Fibroblast of gingiva (primary cell): Measurements from ENCODE around the gene RBBP4.
"Not testable (repeated sequence)": the region's sequence is repeated elsewhere in the genome, so short reads cannot be mapped to it uniquely, and the experiment has no call there.

ENCODE experiments used
- DNase-seq: peaks from one replicate; pipeline ENCODE4 v3.0.0-alpha.2; 2011; ENCODE audit warnings: low read depth

RBBP4 gene

DNA sequence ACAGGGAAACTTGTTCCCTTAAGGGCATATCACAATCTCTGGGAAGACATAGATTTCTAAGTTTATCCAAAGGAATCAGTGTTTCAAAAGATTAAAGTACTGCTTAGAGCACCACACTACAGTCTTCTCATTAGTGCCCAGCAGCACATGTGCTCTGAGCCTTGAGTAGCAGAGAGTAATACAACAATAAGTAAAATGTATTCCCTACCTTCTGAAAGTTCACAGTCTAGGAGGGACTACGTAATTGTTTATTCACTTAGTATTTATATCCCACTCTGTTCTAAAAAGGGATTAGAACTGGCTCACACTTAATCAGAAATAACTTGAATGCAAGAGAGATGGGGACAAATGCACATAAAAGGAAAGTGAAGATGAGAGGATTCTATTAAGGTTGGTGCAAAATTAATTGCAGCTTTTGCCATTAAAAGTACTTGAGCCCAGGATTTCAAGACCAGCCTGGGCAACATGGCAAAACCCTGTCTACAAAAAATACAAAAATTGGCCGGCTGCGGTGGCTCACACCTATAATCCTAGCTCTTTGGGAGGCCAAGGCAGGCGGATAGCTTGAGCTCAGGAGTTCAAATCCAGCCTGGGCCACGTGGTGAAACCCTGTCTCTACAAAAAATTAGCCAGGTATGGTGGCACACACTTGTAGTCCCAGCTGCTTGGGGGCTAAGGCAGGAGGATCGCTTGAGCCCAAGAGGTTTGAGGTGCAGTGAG lies 42.6 kb downstream of the RBBP4 start:
- DNase-seq = no peak

DNA sequence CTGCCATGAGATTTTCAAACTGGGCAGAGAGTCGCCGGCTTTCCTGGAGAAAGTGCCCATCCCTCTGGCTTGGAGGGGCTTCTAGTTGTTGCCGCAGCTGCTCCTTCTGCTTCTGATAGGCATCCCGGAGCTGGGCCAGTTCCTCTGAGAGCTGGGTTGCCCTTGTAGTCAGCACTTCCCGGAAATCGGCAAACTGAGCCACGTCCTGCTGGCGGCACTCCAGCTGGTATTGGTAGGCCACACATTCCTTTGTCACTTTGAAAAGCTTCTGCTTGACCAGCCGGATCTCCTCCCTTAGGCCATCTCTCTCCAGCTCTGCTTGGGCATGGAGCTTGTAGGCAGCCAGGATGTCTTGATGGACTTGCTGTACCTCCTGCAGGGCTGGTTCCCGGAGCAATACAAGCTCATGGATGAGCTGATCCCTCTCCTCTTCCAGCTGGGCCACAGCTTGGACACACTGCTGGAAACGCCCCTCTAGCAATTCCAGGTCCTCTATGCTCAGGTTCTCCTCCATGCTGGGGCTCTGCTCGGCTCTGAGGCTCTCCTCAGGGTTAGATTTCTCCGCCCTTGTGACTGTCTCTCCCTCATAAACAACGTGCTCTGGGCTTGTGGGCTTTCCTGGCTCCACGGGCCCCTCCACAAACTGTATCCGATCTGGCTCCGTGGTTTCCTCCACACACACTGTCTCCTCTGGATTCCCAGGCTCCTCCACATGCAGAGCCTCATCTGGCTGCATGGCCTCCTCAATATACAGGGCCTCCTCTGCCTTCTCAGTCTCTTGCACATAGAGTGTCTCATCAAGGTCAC lies 44.3 kb downstream of the RBBP4 start:
- DNase-seq = peak; percentile 86

DNA sequence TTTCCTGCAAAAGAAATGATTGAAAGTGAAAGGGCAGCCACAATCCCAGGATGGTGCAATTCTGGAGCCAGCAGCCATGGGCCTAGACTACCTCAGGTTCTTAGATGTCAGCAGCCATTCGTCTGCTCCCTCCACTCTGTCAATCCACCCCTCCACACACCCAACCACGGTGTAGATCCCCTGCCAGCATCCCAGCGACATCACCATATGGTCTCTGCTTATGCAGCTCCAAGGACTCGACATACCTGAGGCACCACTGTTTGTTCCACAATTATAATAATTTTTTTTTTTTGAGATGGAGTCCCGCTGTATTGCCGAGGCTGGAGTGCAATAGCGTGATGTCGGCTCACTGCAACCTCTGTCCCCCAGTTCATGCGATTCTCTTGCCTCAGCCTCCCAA lies 45.0 kb downstream of the RBBP4 start:
- no peak for DNase-seq

DNA sequence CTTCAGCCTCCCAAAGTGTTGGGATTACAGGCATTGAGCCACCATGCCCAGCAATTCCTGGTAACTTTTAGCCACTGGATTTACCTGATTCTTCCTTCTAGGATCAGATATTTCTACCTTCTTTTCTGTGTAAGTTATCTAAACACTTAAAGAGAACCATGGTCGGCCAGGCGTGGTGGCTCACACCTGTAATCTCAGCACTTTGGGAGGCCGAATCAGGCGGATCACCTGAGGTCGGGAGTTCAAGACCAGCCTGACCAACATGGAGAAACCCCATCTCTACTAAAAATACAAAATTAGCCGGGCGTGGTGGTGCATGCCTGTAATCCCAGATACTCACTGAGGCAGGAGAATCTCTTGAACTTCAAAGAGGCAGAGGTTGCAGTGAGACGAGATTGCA lies 46.0 kb downstream of the RBBP4 start:
- not testable (repeated sequence) for DNase-seq

DNA sequence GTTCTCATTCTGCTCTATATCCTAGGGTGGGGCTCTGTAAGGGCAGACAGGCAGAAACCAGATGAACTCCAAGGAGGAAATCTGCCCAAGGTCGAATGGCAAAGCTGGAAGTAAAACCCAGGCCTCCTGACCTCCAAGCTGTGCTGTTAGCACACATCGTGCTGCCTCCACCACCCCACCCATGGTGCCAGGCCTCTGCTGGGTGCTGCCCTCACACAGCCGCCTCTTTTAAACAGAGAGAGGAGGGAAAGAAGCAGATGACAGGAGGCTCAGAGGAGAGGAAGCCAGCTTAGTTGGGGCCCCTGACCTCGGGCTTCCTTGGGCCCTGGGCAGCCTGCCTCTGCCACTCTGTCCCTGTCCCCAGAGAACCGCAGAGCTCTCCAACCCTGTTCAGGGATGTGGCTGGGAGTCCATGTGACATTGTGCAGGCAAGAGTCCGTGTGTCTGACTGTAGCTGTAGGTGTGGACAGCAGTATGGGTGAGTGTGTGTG lies 50.5 kb downstream of the RBBP4 start:
- DNase-seq = peak; percentile 29

DNA sequence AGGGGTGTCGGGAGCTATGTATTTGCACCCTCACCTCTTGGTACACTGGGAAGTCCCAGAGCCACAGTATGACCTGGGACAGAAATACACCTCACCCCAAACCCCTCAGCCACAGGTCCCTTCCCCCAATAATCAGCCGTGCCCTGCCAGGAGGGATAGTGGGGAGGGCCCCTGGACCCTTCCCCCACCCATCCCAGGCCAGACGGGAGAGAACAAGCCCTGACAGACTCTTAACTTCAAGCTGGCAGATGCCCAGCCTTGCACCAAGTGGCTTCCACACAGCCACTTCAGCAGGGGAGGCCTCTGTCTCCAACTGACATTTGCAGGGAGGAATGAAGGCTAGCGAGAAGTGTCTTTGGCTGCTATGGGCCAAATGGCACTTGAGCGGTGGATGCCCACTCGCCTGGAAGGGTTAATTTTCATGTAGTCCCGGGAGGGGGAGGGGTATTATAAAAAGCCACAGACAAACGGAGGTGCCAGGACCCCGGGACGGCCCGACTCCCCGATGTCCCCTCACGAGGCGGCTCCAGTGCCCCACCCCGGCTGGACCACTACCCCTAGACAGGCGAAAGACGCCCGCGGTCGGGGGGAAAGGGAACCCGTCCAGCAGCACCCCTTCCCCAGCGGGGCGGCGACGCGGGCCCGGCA lies 51.1 kb downstream of the RBBP4 start:
- peak; percentile 25 for DNase-seq

DNA sequence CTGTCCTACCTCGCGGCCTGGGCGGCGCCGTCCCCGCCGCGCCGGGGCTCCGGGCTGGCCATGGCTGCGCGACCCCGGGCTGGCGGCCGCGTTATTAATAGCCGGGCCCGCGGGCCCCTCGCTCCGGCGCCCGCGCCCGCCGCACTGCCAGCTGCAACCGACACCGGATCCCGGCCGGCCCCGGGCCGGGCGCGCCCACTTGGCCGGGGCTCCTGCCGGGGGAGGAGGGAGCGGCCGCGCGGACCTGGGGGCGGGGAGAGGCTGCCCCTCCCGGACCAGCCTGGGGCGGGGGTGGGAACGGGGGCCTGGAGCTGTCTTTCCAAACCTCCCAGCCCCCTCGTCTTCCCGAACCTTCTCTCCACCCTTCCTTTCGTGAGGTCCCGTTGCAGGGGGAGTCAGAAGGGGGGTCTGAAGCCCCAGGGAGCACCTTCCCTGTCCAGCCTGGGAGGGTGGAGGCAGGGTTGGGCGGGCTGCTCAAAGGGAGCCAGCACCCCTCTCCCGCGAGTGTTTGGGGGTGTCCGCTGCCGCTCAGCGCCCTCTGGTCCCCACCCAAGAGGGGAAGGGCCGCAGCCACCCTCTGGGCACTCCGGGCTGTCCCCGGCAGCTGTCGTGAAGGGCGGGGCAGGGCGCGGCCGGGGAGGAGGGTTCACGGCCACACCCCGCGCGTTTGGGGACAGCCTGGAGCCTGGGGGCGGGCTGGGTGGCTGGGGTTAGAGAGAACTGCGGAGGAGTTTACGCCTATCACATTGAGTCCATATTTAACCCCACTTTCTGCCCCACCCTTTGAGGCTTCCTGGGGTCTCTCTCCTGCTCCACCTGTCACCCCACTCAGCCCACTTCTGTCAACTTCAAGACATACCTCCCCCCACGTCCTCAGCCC lies 51.8 kb downstream of the RBBP4 start, which contains the start of gene SYNC:
TSS of gene SYNC (minus strand) at position 172 of the 880 bp plus-strand sequence. CDS start at position 62, 110 bp downstream.
- peak; percentile 84 for DNase-seq

DNA sequence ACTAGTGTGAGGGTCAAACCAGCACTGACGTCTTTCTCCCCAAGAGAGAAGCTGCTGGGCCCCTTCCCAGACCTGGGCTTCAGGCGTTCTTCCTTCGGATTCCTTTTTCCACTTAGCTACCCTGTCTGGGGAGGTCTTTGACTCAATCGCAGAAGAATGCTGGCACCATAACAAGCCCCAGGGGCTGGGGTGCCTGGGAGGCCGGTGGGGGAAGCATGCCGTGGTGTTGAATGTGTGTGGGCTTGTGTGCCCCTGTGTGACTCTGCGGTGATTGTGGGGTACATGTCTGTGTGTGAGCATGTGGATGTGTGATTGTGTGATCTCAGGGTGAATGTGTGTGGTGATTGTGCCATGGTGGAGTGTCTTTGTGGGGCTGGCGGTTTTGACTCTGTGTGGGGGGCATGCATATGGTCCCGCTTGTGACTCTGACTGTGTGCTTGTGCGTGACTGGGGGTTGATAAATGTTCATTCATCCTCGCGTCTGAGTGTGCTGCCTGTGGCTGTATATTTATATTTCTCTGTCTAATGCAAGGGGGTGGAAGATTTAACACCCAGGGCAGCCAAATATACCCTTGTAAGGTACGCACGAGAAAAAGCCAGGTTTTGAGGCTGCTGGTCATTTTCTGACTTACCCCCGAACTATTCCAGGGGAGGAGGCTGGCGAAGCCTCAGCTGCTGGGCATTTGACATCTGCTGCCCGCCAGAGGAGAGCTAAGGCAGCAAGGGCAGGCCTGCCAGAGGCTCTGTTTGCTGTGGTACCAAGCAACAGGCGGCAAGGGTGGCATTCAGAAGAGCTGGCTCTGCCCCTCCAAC lies 52.7 kb downstream of the RBBP4 start:
- DNase-seq = peak; percentile 95

DNA sequence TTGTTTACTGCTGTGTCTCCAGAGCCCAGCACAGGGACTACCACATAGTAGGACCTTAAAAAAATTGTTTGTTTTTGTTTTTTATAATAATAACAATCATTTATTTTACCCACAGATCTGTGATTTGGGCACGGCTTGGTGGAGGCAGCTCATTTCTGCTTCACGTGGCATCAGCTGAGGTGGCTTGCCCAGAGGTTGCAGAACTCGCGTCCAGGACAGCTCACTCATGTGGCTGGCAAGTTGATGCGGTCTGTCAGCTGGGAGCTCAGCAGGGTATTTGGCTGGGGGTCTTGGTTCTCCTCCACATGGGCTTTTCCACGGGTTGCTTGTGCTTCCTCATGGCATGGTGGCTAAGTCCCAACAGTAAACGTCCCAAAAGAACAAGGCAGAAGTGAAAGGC lies 54.5 kb downstream of the RBBP4 start:
- no peak for DNase-seq

DNA sequence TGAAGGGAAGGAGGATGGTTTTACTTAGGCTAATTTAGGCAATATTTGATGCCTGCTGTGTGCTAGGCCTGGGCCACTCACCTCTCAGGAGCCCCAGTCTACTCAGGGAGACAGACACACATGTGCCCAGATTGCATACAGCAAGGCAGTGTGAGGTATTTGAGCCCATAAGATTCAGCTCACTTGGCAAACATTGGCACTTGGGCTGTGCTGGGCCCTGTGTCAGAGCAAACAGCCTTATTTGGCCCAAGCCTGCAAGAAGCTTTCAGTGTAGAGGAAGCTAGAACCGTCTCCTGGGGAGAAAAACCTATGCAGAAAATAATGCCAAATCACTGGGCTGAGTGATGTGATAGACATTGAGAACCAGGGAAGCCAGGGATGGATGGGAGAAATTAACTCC lies 55.5 kb downstream of the RBBP4 start:
- peak; percentile 40 for DNase-seq

DNA sequence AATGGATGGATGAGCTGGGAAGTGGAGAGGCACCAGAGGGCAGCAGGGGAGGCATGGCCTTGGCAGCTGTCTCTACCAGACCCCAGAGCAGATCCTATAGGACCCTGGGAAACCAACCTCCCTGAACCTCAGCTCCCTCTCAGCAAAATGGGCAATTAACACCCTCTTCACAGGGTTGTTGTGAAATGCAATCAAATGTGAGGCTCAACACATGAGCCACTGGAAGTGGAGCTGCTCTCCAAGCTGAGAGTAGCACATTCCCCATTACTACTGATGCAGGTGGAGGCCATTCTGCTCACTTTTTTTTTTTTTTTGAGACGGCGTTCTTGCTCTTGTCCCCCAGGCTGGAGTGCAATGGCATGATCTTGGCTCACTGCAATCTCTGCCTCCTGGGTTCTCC lies 58.1 kb downstream of the RBBP4 start:
- no peak for DNase-seq

DNA sequence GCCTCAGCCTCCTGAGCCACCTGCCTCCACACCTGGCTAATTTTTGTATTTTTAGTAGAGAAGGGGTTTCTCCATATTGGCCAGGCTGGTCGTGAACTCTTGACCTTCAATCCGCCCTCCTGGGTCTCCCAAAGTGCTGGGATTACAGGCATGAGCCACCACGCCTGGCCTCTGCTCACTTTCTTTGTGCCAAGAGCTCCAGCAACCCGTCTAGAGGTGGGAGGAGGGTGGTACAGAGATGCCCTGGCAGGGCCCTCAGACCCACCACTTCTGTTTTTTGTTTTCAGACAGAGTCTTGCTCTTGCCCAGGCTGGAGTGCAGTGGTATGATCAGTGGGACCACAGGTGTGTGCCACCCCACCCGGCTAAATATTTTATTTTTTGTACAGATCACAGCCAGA lies 58.5 kb downstream of the RBBP4 start:
- no peak for DNase-seq

DNA sequence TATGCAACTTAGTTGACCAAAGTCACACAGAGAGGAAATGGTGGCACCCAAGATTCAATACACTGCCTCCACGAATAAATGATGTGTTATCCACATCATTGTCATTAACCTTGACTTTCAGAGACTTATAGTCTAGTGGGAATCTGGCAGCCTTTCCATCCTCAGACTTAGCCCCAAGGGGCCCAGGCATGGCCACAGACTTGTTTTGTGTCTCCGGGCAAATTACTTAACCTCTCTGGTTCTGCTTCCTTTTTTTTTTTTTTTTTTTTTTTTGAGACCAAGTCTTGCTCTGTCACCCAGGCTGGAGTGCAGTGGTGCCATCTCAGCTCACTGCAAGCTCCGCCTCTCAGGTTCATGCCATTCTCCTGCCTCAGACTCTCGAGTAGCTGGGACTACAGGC lies 60.2 kb downstream of the RBBP4 start:
- DNase-seq = not testable (repeated sequence)

DNA sequence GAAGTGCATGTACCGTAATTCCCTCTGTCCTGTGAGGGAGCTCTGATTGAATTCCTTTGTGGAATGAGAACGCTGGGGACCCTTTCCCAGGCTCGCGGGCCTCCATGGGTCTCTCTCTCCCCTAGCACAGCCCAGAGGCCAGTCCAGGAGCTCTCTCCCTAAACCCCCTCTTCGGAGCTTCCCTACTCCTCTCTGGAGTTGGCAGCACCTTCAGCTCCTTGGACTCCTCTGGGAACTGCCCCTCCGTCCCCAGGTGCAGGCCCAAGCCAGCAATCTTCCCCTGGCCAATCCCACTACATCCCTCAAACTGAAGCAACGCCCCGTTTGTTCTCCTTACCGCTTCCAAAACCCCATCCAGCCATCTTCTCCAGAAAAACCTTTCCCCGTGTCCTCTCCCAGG lies 62.1 kb downstream of the RBBP4 start:
- no peak for DNase-seq

DNA sequence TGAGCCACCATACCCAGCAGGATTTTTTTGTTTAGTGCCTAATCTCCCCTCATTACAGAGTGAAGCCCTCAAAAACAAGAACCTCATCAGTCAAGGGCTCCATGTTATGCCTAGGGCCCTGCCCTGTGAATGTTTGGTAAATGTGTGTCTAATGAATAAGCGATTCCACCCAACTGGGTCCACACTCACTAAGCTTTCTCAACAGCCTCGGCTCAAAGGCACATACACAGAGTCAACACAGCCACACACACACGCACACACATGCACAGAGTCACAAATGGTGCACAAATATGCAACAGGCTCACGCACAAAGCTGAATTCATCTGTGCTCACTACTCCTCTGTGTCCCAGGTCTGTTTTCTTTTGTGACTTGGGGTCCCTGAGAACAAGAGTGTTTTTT lies 63.3 kb downstream of the RBBP4 start:
- no peak for DNase-seq

DNA sequence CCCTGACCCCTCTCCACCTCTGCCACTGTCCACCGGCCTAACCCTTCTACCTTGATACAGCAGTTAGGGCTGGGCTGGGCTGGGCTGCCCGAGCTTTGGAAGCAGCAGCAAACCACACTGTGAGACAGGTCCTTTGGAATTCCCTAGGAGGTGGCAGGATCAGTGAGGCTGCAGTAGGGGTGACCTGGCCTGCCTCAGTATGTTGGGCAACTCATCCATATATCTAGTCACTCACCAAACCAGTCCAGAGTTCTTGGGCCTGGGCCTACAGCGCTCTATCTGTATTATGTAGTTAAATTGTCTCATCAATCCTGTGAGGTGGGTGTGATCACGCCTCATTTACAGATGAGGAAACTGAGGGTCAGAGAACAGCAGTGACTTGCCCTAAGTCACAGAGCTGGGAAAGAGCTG lies 64.9 kb downstream of the RBBP4 start:
- DNase-seq = no peak

DNA sequence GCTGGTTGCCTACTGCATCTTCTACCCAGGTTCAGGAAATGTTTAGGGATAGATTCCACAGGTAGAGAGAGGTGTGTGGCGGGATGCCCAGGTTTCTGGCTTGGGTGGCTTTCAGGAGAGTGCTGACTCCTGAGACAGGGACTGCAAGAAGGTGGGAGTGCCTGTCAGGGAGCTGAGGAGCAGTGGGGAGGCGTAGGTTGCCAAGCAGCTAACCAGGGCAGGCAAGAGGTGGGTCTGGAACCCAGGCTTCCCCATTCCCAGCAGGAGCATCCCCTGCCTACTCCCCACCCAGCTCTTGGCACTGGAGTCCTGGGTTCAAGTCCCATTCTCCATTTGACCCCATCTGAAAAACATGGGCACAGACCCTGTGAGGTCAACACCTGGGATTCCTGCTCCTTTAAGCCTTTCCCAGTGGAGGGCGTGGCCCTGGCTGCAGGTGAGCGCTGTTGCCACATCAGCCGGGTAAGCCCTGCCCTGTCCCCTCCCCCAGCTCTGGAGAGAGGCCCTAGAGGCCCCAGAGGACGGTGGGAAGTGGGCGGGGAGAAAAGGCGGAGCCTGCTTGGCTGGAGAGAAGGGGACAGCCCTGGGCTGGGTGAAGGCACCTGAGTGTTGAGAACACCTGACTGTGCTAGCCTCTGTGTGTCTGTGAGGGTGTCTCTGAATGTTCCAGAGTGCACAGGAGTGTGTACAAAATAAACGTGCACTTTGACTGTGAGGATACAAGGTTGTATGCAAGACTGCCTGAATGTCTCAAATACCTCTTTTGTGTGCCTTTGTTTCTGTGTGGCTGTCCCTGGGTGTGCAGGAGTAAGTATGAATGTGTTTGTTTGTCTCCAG lies 65.5 kb downstream of the RBBP4 start:
- DNase-seq = no peak

DNA sequence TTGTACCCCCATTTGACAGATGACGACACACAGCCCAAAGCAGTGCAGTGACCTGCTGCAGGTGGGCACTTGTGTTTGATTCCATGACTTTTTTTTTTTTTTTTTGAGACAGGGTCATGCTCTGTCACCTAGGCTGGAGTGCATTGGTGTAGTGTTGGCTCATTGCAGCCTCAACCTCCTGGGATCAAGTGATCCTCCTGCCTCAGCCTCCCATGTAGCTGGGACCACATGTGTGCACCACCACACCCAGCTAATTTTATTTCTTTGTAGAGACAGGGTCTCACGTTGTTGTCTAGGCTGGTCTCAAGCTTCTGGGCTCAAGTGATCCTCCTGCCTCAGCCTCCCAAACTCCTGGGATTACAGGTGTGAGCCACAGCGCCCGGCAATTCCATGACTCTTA lies 66.5 kb downstream of the RBBP4 start:
- DNase-seq = no peak

DNA sequence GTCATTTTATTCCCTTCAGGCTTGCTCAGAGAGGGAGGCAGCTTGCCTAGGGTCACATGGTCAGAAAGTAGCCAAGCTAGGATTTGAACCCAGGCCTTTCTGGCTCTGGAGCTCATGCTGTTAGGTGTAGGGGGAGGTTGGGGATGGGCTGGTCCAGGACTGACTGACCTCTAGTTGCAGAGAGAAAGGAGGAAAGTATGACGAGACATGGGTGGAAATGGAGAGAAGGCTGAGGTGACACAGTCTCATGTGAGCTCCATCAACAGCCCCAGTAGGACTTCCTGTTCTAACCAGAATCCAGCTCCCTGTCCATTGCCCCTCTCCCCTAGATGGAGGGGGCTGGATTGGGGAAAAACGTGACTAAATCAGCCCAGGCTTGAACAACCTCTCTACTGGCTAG lies 67.0 kb downstream of the RBBP4 start:
- DNase-seq = no peak

DNA sequence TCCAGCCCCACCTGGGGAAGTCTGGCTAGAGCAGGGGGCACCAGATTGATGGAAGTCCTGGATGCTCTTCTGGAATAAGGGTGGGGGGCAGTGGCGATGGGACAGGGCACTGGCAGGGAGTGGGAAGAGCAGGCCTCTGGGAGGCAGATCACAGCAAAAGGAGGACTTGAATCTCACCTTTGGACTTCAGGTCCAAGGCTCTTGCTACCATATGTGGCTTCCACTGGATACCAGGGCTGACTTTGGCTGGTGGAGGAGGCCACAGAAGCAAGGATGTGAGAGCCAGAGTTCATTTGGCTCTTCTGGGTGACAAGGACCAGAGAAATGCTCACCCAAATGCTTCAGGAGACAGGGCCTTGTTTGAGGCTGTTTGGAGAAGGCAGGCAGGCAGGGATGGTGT lies 67.5 kb downstream of the RBBP4 start:
- no peak for DNase-seq
